K562 (cell line): ENCODE results near the gene PARPBP. TPM values are rescaled to one million over a fixed set of nuclear protein-coding genes. Genes with fewer than 3 reads are reported as not detected.

Experiments
- ARID1B ChIP-seq: fragments of 450-650 bp; IDR thresholded peaks from 2 replicates; pipeline ENCODE4 v1.6.1; 2016; ENCODE audit warnings: antibody characterized with exemption, mild to moderate bottlenecking, inconsistent platforms
- ATF7 ChIP-seq: fragments of 450-650 bp; IDR thresholded peaks from 2 replicates; pipeline ENCODE4 v1.7.1; 2014; ENCODE audit warnings: mild to moderate bottlenecking, moderate library complexity
- CBFB ChIP-seq: sonication (generic); formaldehyde crosslinking; IDR thresholded peaks from 2 replicates; pipeline ENCODE4 v1.4.0; 2020; ENCODE audit warnings: mild to moderate bottlenecking, missing genetic modification reagents
- CEBPG ChIP-seq, 3 experiments: fragments of 200-800 bp in 1 of 3; sonication (Bioruptor generic) in 1 of 3; sonication (generic) in 1 of 3; formaldehyde crosslinking in 1 of 3; IDR thresholded peaks in 2 of 3; conservative IDR thresholded peaks in 1 of 3; 2 replicates each; pipeline versions ENCODE4 v1.6.1 to v1.8.0; 2016 to 2022; ENCODE audit warnings: missing compliant biosample characterization in 2 of 3, missing genetic modification characterization in 2 of 3, mild to moderate bottlenecking in 1 of 3, missing genetic modification reagents in 1 of 3
- CTCF ChIP-seq, 3 experiments: IDR thresholded peaks in 2 of 3; conservative IDR thresholded peaks in 1 of 3; 2 replicates each; pipeline ENCODE4 v1.5.1; 2011 to 2012; ENCODE audit warnings: low read length in 3 of 3, mild to moderate bottlenecking in 3 of 3, control low read depth in 2 of 3, improper control_type of control experiment in 1 of 3, inconsistent platforms in 1 of 3, low read depth in 1 of 3, mixed read lengths in 1 of 3, moderate library complexity in 1 of 3; ENCODE audit not compliant: insufficient read depth in 2 of 3
- E2F8 ChIP-seq: fragments of 450-650 bp; IDR thresholded peaks from 2 replicates; pipeline ENCODE4 v1.7.1; 2018; ENCODE audit warnings: mild to moderate bottlenecking, low read depth; ENCODE audit not compliant: partially characterized antibody
- FOXJ2 ChIP-seq: fragments of 200-800 bp; sonication (Bioruptor generic); IDR thresholded peaks from 2 replicates; pipeline ENCODE4 v1.6.1; 2016; ENCODE audit warnings: missing genetic modification characterization, missing compliant biosample characterization
- GATAD2B ChIP-seq: fragments of 450-650 bp; IDR thresholded peaks from 2 replicates; pipeline ENCODE4 v1.6.1; 2017; ENCODE audit warnings: mild to moderate bottlenecking, borderline replicate concordance
- JUN ChIP-seq, 2 experiments: sonication (generic) in 1 of 2; formaldehyde crosslinking in 1 of 2; IDR thresholded peaks; 2 replicates each; pipeline versions ENCODE4 v1.6.1 to v1.8.0; 2012 to 2022; ENCODE audit warnings: borderline replicate concordance in 2 of 2, mild to moderate bottlenecking in 2 of 2, improper control_type of control experiment in 1 of 2, low read depth in 1 of 2, low read length in 1 of 2, missing genetic modification reagents in 1 of 2
- KDM5B ChIP-seq: fragments of 200-600 bp; sonication (generic); IDR thresholded peaks from 2 replicates; pipeline ENCODE4 v1.6.1; 2012; ENCODE audit warnings: low read depth, mild to moderate bottlenecking, moderate library complexity, low read length, control low read depth, inconsistent platforms; ENCODE audit not compliant: insufficient replicate concordance
- SP1 ChIP-seq: sonication (generic); formaldehyde crosslinking; IDR thresholded peaks from 2 replicates; pipeline ENCODE4 v1.8.1; 2022; ENCODE audit warnings: mild to moderate bottlenecking, missing genetic modification reagents
- STAT6 ChIP-seq: sonication (generic); formaldehyde crosslinking; IDR thresholded peaks from 2 replicates; pipeline ENCODE4 v1.8.1; 2023; ENCODE audit warnings: mild to moderate bottlenecking, missing genetic modification reagents
- ZFP91 ChIP-seq: sonication (generic); formaldehyde crosslinking; IDR thresholded peaks from 2 replicates; pipeline ENCODE4 v1.8.0; 2022; ENCODE audit warnings: mild to moderate bottlenecking, missing genetic modification reagents
- ZNF444 ChIP-seq: fragments of 250-450 bp; sonication (Bioruptor Pico); IDR thresholded peaks from 2 replicates; pipeline ENCODE4 v1.4.0; 2020; ENCODE audit warnings: mild to moderate bottlenecking, moderate library complexity
- polyA plus RNA-seq, 8 experiments: library from polyadenylated mRNA; depleted of rRNA in 4 of 8; stranded (reverse) in 5 of 8; unstranded in 3 of 8; fragments of >200 nt; fragmentation: Nextera tagmentation in 2 of 8; fragmentation: Illumina TruSeq in 1 of 8; extraction: Ambion mirVana in 2 of 8; extraction: Trizol in 1 of 8; gene quantifications; 2 replicates each; pipeline versions ENCODE4 v1.2.1 to v1.2.3, GENCODE V29; 2011 to 2014; ENCODE audit warnings: inconsistent platforms in 1 of 8, missing spikeins in 1 of 8
- total RNA-seq, 7 experiments: library from RNA; depleted of rRNA in 6 of 7; stranded (reverse); fragments of >200 nt in 6 of 7; fragmentation: Illumina TruSeq in 2 of 7; extraction: Trizol in 2 of 7; gene quantifications; 2 replicates each; pipeline versions ENCODE4 v1.2.1 to v1.2.3, GENCODE V29; 2011 to 2021; ENCODE audit warnings: low replicate concordance in 1 of 7

The PARPBP gene
- total and polyA plus RNA-seq, 9 of the 15 experiments (the other 6 are each of a cell fraction or from before 2014, with no cell fraction given): 26.1 to 62.5 (median 49.0) TPM

- TF ChIP-seq ZFP91 (CRISPR knock-in tag) (no peak), SP1 (CRISPR knock-in tag) (no peak), ATF7 (peak; percentile 74), FOXJ2 (tag) (0 out of 2 replicates have a peak, but pooled peaks have one; percentile 38), ARID1B (0 out of 2 replicates have a peak, but pooled peaks have one; percentile 17), JUN (IDR thresholded peaks at IDR 0.05; ENCODE audit: borderline replicate concordance, low read depth, low read length) (peak; percentile 34; the same call in 1 of the 2 replicates), JUN (CRISPR knock-in tag; IDR thresholded peaks at IDR 0.05; ENCODE audit: borderline replicate concordance) (no peak), CTCF (IDR thresholded peaks at IDR 0.05 in 2 of 3, conservative IDR thresholded peaks at IDR 0.05 in 1 of 3; ENCODE audit: insufficient read depth in 2 of 3, low read depth in 1 of 3, low read length in 3 of 3) (no peak), E2F8 (no peak), CEBPG (CRISPR knock-in tag; IDR thresholded peaks at IDR 0.05) (no peak), CEBPG (tag; conservative IDR thresholded peaks at IDR 0.05 in 1 of 2, IDR thresholded peaks at IDR 0.05 in 1 of 2) (peak in 1 of 2 experiments; percentile 74; a peak in 2 of 4 replicates), GATAD2B (no peak), ZNF444 (CRISPR knock-in tag) (no peak), CBFB (CRISPR knock-in tag) (no peak), STAT6 (CRISPR knock-in tag) (no peak), KDM5B (no peak)
- TF ChIP-seq, all 486 proteins: peak for 9
Observed at GRCh38 chr12:102215992-102216691, 96.2 kb downstream of the PARPBP start (continued).
